ENCODE measurements around the gene SCAI. TPM values are rescaled to one million over a fixed set of nuclear protein-coding genes. Genes with fewer than 3 reads are reported as not detected.
A peak's percentile ranks its signal among the peaks of the same experiment; 100 is the strongest.
"Not testable (repeated sequence)": the region's sequence is repeated elsewhere in the genome, so short reads cannot be mapped to it uniquely, and the experiment has no call there.

SCAI gene
- polyA plus RNA-seq, 3 donors from 2014 or later = 0.46 to 4.2 (median 1.4) TPM

- not testable (repeated sequence) for H3K9me3 Mint-ChIP-seq; H3K36me3 Mint-ChIP-seq; H3K4me3 Mint-ChIP-seq; H3K27me3 Mint-ChIP-seq (ENCODE audit: low read depth in 3 of 3); DNase-seq
- H3K27ac Mint-ChIP-seq = peak overlapping the region in 1 of 6 donors; percentile 46
- H3K4me1 Mint-ChIP-seq = peaks cover 9 to 10% of the 10 kb centered on the region in 2 donors
Measured at GRCh38 chr9:124959671-124960408, 183.5 kb downstream of the SCAI start.

- H3K36me3 Mint-ChIP-seq = peaks cover 0 to 5% (median 4%) of the 10 kb centered on the region in 3 donors
- no peak overlapping the region for H3K27ac Mint-ChIP-seq
- no peaks in the 10 kb centered on the region for H3K4me1 Mint-ChIP-seq
- no peaks in the 10 kb centered on the region for H3K27me3 Mint-ChIP-seq (ENCODE audit: low read depth in 3 of 3)
- H3K4me3 Mint-ChIP-seq = no peak overlapping the region
- DNase-seq = no peak
- H3K9me3 Mint-ChIP-seq = no peaks in the 10 kb centered on the region
Measured at GRCh38 chr9:124954255-124954654, 189.1 kb downstream of the SCAI start.

DNA sequence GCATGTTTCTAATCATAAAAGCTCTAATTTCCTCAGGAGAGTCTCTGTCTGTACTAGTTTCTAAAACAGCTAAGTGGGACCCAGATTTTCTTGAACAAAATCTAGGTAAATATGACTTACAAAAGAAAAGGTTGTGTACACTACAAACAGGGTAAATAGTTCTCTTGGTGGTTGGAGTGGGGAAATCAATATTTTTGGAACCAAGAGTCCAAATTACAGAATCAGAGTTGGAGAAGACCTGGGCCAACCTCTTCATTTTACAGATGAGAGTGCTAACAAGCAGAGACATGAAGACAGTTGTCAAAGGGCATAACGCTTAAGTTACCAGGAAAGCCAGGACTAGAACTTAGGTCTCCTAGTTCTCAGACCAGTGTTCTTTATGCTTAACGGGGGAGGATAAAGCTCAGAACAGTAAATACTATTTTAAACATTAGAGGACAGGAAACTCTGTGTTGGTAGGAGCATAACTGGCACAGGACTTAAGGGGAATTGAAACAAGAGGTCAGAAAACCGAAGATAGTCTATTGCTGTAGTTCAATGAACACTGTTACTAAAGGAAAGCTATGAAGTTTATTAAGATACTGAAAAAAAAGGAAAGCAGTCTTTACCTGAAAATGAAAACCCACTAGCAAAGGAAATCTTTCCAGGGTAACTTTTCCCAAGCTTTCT is 193.1 kb downstream of the SCAI start:
- Mint-ChIP-seq H3K27me3 (ENCODE audit: low read depth in 3 of 3) (peaks cover 0 to 1% (median 0%) of the 10 kb centered on the region in 3 donors), H3K4me1 (no peaks in the 10 kb centered on the region), H3K27ac (peak overlapping the region in 1 of 6 donors; percentile 25), H3K36me3 (peaks cover 0 to 5% (median 4%) of the 10 kb centered on the region in 3 donors), H3K9me3 (no peaks in the 10 kb centered on the region), H3K4me3 (no peak overlapping the region)
- DNase-seq = no peak

DNA sequence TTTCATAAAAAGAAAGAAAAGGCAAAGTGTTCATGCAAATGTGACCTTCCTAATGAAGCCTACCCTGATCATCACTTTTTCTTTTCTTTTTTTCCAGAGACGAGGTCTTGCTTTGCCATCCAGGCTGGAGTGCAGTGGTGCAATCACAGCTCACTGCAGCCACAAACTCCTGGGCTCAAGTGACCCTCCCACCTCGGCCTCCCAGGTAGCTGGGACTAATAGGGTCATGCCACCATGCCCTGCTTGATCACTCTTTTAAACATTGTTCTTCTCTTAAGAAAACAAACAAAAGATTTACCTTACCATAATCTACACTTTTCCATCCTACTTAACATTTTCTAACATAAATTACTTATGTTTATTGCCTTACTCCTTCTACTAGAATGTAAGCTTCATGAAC is 193.9 kb downstream of the SCAI start:
- DNase-seq = no peak
- Mint-ChIP-seq H3K9me3 (no peaks in the 10 kb centered on the region), H3K36me3 (peaks cover 0 to 5% (median 4%) of the 10 kb centered on the region in 3 donors), H3K4me3 (no peak overlapping the region), H3K4me1 (no peaks in the 10 kb centered on the region), H3K27ac (no peak overlapping the region), H3K27me3 (ENCODE audit: low read depth in 3 of 3) (peaks cover 0 to 1% (median 0%) of the 10 kb centered on the region in 3 donors)

GRCh38 chr9:124947727-124948391 is 195.5 kb downstream of the SCAI start:
- no peak overlapping the region for H3K27ac Mint-ChIP-seq
- no peak overlapping the region for H3K4me3 Mint-ChIP-seq
- no peak for DNase-seq
- H3K27me3 Mint-ChIP-seq (ENCODE audit: low read depth in 3 of 3) = peaks cover 0 to 1% (median 0%) of the 10 kb centered on the region in 3 donors
- H3K36me3 Mint-ChIP-seq = peaks cover 0 to 5% (median 4%) of the 10 kb centered on the region in 3 donors
- no peaks in the 10 kb centered on the region for H3K9me3 Mint-ChIP-seq
- H3K4me1 Mint-ChIP-seq = peaks cover 0 to 2% of the 10 kb centered on the region in 2 donors

DNA sequence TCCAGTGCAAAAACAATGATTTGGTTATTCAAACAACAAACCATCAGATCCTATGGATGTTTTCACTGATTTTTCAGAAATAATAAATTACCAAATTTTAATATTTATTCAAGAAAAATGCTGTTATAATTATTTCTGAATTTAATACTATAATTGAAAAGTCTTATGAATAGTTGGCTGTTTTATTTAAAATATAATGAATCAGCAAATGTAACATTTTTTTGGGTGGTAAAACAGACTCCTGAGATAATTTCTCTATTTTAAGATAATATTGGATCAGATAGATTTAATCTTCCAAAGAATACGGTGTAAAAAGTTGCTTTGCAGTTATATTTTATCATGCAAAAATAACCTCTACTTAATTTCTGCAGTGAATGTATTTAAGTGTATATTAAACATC is 197.2 kb downstream of the SCAI start:
- Mint-ChIP-seq H3K27ac (no peak overlapping the region), H3K4me1 (peaks cover 10 to 17% of the 10 kb centered on the region in 2 donors), H3K9me3 (no peaks in the 10 kb centered on the region), H3K27me3 (ENCODE audit: low read depth in 3 of 3) (peaks cover 3 to 8% (median 4%) of the 10 kb centered on the region in 3 donors), H3K36me3 (peaks cover 3 to 5% (median 4%) of the 10 kb centered on the region in 3 donors), H3K4me3 (no peak overlapping the region)
- DNase-seq = no peak

DNA sequence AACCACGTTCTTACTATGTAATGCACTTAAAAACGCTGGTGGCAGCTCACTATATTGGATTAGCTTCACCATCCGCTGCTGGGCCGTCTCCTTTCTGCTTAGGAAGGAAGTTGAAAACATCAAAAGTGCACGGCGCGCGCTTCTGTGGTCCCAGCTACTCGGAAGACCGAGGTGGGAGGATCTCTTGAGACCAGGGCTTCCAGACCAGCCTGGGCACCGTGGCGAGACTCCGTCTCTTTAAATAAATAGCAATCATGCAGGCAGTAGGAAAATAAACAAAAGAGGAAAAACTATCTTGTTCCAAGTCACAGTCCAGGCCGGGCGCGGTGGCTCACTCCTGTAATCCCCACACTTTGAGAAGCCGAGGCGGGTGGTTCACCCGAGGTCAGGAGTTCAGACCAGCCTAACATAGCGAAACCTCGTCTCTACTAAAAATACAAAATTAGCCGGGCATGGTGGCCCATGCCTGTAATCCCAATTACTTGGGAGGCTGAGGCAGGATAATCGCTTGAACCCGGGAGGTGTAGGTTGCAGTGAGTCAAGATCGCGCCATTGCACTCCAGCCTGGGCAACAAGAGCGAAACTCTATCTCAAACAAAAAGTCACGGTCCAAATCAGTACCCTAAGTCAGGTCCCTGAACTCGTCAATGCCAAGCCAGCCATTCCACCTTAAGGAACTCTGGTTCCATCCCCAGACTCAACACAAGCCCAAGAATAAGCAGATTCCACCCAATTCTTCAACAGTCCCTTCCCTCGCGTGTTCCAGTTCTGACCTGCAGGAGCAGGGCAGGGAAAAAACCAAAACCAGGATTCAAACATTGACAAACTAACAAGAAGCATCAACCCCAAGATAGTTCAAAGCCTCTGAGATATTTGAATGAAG is 201.4 kb downstream of the SCAI start:
- peak; percentile 61 to 65 (median 62) for DNase-seq
- H3K27ac Mint-ChIP-seq = peak overlapping the region; percentile 96 to 99 (median 99)
- H3K27me3 Mint-ChIP-seq (ENCODE audit: low read depth in 3 of 3) = peaks cover 3 to 9% (median 8%) of the 10 kb centered on the region in 3 donors
- peaks cover 0 to 7% (median 5%) of the 10 kb centered on the region in 3 donors for H3K36me3 Mint-ChIP-seq
- no peaks in the 10 kb centered on the region for H3K9me3 Mint-ChIP-seq
- H3K4me1 Mint-ChIP-seq = peaks cover 23 to 31% of the 10 kb centered on the region in 2 donors
- H3K4me3 Mint-ChIP-seq = peak overlapping the region; percentile 84 to 99 (median 95)

GRCh38 chr9:124940894-124941678 is 202.2 kb downstream of the SCAI start, which contains the start of gene GOLGA1:
GOLGA1 (minus strand) TSS chr9:124941083; CDS start chr9:124938711, 2,372 bp downstream.
- H3K27ac Mint-ChIP-seq = peak within 1 kb of the TSS; percentile 96 to 99 (median 99)
- H3K9me3 Mint-ChIP-seq = no peaks in the 10 kb centered on the region
- peaks cover 3 to 8% (median 8%) of the 10 kb centered on the region in 3 donors for H3K27me3 Mint-ChIP-seq (ENCODE audit: low read depth in 3 of 3)
- peak within 1 kb of the TSS; percentile 84 to 99 (median 95) for H3K4me3 Mint-ChIP-seq
- H3K4me1 Mint-ChIP-seq = peaks cover 23 to 31% of the 10 kb centered on the region in 2 donors
- H3K36me3 Mint-ChIP-seq = peaks cover 2 to 13% (median 11%) of the 10 kb centered on the region in 3 donors
- peak; percentile 95 for DNase-seq

DNA sequence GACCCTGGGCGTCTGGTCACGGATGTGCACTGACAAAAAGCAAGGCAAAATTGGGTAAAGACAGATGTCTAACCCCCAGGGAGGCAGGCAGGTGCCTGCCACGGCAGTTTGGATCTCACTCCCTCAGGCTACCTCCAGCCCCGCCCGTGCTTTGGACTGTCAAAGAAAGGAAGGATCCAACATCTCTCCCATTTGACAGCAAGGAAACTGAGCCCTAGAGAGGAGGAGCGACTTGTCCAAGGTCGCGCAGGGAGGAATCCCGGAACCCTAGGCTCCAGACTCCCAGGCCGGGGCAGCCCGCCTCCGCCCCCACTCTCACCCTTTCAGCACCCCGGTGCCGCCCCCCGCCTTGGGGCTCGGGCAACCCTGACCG is 202.8 kb downstream of the SCAI start:
- H3K4me1 Mint-ChIP-seq = peaks cover 23 to 31% of the 10 kb centered on the region in 2 donors
- peak overlapping the region; percentile 88 to 99 (median 98) for H3K27ac Mint-ChIP-seq

DNA sequence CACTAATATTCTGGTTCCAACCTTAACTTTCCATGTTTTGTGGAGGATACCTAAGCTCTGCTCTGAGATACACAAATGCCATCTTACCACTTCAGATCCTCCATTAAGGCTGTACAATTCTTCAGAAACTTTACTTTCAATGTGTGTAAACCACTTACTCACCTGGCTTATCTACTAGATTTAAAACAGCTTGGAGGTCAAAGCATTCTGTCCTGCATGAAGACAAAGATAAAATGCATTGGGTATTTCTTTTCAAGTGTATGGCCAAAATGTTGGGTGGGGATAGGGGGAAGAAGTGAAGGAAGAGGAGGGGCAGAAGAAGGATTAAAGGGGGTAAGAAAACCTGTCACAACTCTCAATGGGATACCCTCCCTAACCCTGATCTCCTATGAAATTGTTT is 203.4 kb downstream of the SCAI start:
- H3K4me3 Mint-ChIP-seq = peak overlapping the region; percentile 82 to 99 (median 94)
- H3K27ac Mint-ChIP-seq = peak overlapping the region; percentile 88 to 99 (median 98)
- peaks cover 3 to 17% (median 13%) of the 10 kb centered on the region in 3 donors for H3K36me3 Mint-ChIP-seq
- peaks cover 23 to 31% of the 10 kb centered on the region in 2 donors for H3K4me1 Mint-ChIP-seq
- no peak for DNase-seq
- peaks cover 3 to 8% (median 8%) of the 10 kb centered on the region in 3 donors for H3K27me3 Mint-ChIP-seq (ENCODE audit: low read depth in 3 of 3)
- H3K9me3 Mint-ChIP-seq = no peaks in the 10 kb centered on the region

More for the DNA sequence above, 202.8 kb downstream of the SCAI start:
- Mint-ChIP-seq H3K9me3 (no peaks in the 10 kb centered on the region), H3K4me3 (peak overlapping the region; percentile 82 to 99 (median 94)), H3K27me3 (ENCODE audit: low read depth in 3 of 3) (peaks cover 3 to 8% (median 8%) of the 10 kb centered on the region in 3 donors), H3K36me3 (peaks cover 3 to 17% (median 13%) of the 10 kb centered on the region in 3 donors)
- no peak for DNase-seq

DNA sequence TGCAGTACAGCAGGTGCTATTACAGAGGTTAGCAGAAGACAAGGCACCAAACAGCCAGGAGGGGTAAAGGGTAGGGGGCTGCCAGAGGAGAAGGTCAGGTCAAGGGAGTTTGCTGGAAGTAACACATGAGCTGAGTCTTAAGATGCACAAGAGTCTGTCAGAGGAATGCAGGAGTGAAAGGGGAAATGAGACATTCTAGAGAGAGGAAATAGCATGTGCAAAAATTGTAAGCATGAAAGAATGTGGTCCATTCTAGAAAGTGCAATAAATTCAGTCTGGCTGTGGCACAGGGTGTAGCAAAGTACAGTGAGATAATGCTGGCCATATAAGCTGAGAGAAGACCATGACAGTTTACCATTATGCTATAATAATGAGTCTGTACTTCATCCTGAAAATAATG is 209.0 kb downstream of the SCAI start:
- Mint-ChIP-seq H3K36me3 (peaks cover 21 to 30% (median 26%) of the 10 kb centered on the region in 3 donors), H3K27ac (no peak overlapping the region), H3K27me3 (ENCODE audit: low read depth in 3 of 3) (no peaks in the 10 kb centered on the region), H3K4me3 (no peak overlapping the region), H3K9me3 (no peaks in the 10 kb centered on the region), H3K4me1 (peaks cover 7 to 11% of the 10 kb centered on the region in 2 donors)
- DNase-seq = no peak

GRCh38 chr9:124932333-124932732 is 211.0 kb downstream of the SCAI start:
- Mint-ChIP-seq H3K36me3 (peaks cover 26 to 41% (median 28%) of the 10 kb centered on the region in 3 donors), H3K4me1 (peaks cover 2 to 5% of the 10 kb centered on the region in 2 donors), H3K27me3 (ENCODE audit: low read depth in 3 of 3) (no peaks in the 10 kb centered on the region), H3K9me3 (no peaks in the 10 kb centered on the region), H3K4me3 (no peak overlapping the region), H3K27ac (no peak overlapping the region)
- DNase-seq = no peak

Data from immature natural killer cell (primary cell).